GM12878 (cell line): ENCODE results near the gene HIVEP3. TPM values are rescaled to one million over a fixed set of nuclear protein-coding genes. Genes with fewer than 3 reads are reported as not detected.

ENCODE experiments used
- ATF2 ChIP-seq: IDR thresholded peaks from 2 replicates; pipeline ENCODE4 v1.6.1; 2012; ENCODE audit warnings: low read length, inconsistent platforms
- BACH1 ChIP-seq: fragments of 450-650 bp; IDR thresholded peaks from 2 replicates; pipeline ENCODE4 v1.6.1; 2017; ENCODE audit warnings: mild to moderate bottlenecking, borderline replicate concordance
- CEBPB ChIP-seq, 2 experiments: fragments of 150-350 bp in 1 of 2; IDR thresholded peaks; 2 replicates each; pipeline ENCODE4 v1.6.1; 2012 to 2014; ENCODE audit warnings: low read depth in 2 of 2, low read length in 2 of 2, borderline replicate concordance in 1 of 2, inconsistent platforms in 1 of 2
- CHD2 ChIP-seq: IDR thresholded peaks from 2 replicates; pipeline ENCODE4 v1.6.1; 2011; ENCODE audit warnings: low read depth, low read length, improper control_type of control experiment, borderline replicate concordance
- CTCF ChIP-seq, 3 experiments: IDR thresholded peaks in 2 of 3; conservative IDR thresholded peaks in 1 of 3; 2 replicates each; pipeline ENCODE4 v1.5.1; 2011; ENCODE audit warnings: low read depth in 3 of 3, low read length in 3 of 3, mild to moderate bottlenecking in 3 of 3, control low read depth in 2 of 3, moderate library complexity in 2 of 3, inconsistent platforms in 1 of 3, mixed read lengths in 1 of 3; ENCODE audit not compliant: control insufficient read depth in 2 of 3, insufficient read depth in 1 of 3; ENCODE audit errors: extremely low read depth in 1 of 3
- DPF2 ChIP-seq: fragments of 450-650 bp; IDR thresholded peaks from 2 replicates; pipeline ENCODE4 v1.6.1; 2017; ENCODE audit warnings: mild to moderate bottlenecking
- E2F4 ChIP-seq: IDR thresholded peaks from 2 replicates; pipeline ENCODE4 v1.6.1; 2012; ENCODE audit warnings: low read depth, low read length, improper control_type of control experiment
- EED ChIP-seq: sonication (generic); IDR thresholded peaks from 2 replicates; pipeline ENCODE4 v1.6.1; 2016; ENCODE audit warnings: antibody characterized with exemption, low read depth
- EZH2 ChIP-seq: IDR thresholded peaks from 2 replicates; pipeline ENCODE4 v1.6.1; 2012; ENCODE audit warnings: low read depth, mild to moderate bottlenecking, control low read depth, inconsistent platforms, low read length, borderline replicate concordance; ENCODE audit not compliant: control insufficient read depth
- IKZF2 ChIP-seq, 2 experiments: fragments of 450-650 bp; IDR thresholded peaks; 2 replicates each; pipeline ENCODE4 v1.6.1; 2017; ENCODE audit warnings: mild to moderate bottlenecking in 2 of 2, moderate library complexity in 2 of 2
- JUNB ChIP-seq: IDR thresholded peaks from 2 replicates; pipeline ENCODE4 v1.6.1; 2016; ENCODE audit warnings: antibody characterized with exemption, mild to moderate bottlenecking
- KAT2A ChIP-seq: conservative IDR thresholded peaks from 2 replicates; pipeline ENCODE4 v1.6.1; 2011; ENCODE audit warnings: low read depth, low read length; ENCODE audit not compliant: control insufficient read depth
- MTA2 ChIP-seq: fragments of 450-650 bp; IDR thresholded peaks from 2 replicates; pipeline ENCODE4 v1.6.1; 2016; ENCODE audit warnings: low read depth, mild to moderate bottlenecking, moderate library complexity
- MXI1 ChIP-seq: fragments of 150-350 bp; IDR thresholded peaks from 2 replicates; pipeline ENCODE4 v1.6.1; 2011; ENCODE audit warnings: low read depth, mild to moderate bottlenecking, inconsistent platforms, low read length, improper control_type of control experiment
- MYB ChIP-seq: fragments of 150-350 bp; IDR thresholded peaks from 2 replicates; pipeline ENCODE4 v1.6.1; 2014; ENCODE audit warnings: mild to moderate bottlenecking, low read depth, low read length, borderline replicate concordance
- SIN3A ChIP-seq: IDR thresholded peaks from 2 replicates; pipeline ENCODE4 v1.6.1; 2012; ENCODE audit warnings: low read depth, low read length, improper control_type of control experiment
- SIX5 ChIP-seq: IDR thresholded peaks from 2 replicates; pipeline ENCODE4 v1.6.1; 2011; ENCODE audit warnings: mild to moderate bottlenecking, low read depth, low read length, moderate library complexity; ENCODE audit not compliant: severe bottlenecking
- SMARCA5 ChIP-seq: fragments of 450-650 bp; IDR thresholded peaks from 2 replicates; pipeline ENCODE4 v1.6.1; 2017; ENCODE audit warnings: mild to moderate bottlenecking
- SMC3 ChIP-seq: IDR thresholded peaks from 2 replicates; pipeline ENCODE4 v1.6.1; 2011; ENCODE audit warnings: low read length, improper control_type of control experiment, borderline replicate concordance
- ZBTB4 ChIP-seq: fragments of 450-650 bp; formaldehyde crosslinking; IDR thresholded peaks from 2 replicates; pipeline ENCODE4 v1.4.0; 2022; ENCODE audit warnings: mild to moderate bottlenecking, moderate library complexity
- ZNF207 ChIP-seq: fragments of 450-650 bp; IDR thresholded peaks from 2 replicates; pipeline ENCODE4 v1.6.1; 2014; ENCODE audit warnings: antibody characterized with exemption, mild to moderate bottlenecking, borderline replicate concordance
- ZNF217 ChIP-seq: fragments of 450-650 bp; IDR thresholded peaks from 2 replicates; pipeline ENCODE4 v1.6.1; 2017; ENCODE audit warnings: antibody characterized with exemption, mild to moderate bottlenecking
- ZNF274 ChIP-seq: IDR thresholded peaks from one replicate; pipeline ENCODE4 v1.8.0; 2011; ENCODE audit not compliant: insufficient read length, insufficient read depth
- polyA plus RNA-seq, 11 experiments: library from polyadenylated mRNA; depleted of rRNA in 4 of 11; unstranded in 6 of 11; stranded (reverse) in 5 of 11; fragments of >200 nt; fragmentation: Nextera tagmentation in 4 of 11; fragmentation: Illumina TruSeq in 1 of 11; extraction: Ambion mirVana in 4 of 11; extraction: Trizol in 1 of 11; gene quantifications; 1 replicate in 1 of 11; 2 replicates in 10 of 11; pipeline versions ENCODE4 v1.2.1 to v1.2.3, GENCODE V29; 2011 to 2016; ENCODE audit warnings: inconsistent platforms in 2 of 11, missing spikeins in 2 of 11, low read depth in 1 of 11
- total RNA-seq, 4 experiments: library from RNA; depleted of rRNA in 3 of 4; stranded (reverse); fragments of >200 nt in 3 of 4; fragmentation: Illumina TruSeq in 1 of 4; extraction: Trizol in 1 of 4; gene quantifications; 2 replicates each; pipeline versions ENCODE4 v1.2.1 to v1.2.3, GENCODE V29; 2013 to 2021

Gene HIVEP3
- total and polyA plus RNA-seq, 10 of the 15 experiments (the other 5 are each of a cell fraction or from before 2014, with no cell fraction given): 1.8 to 13.6 (median 3.8) TPM

GRCh38 chr1:41573785-41574713, 344.7 kb downstream of the HIVEP3 start (continued):
- no peak for TF ChIP-seq ATF2
- TF ChIP-seq ZBTB4 (CRISPR knock-in tag): no peak
- TF ChIP-seq SMARCA5: peak; percentile 67
- no peak for TF ChIP-seq ZNF274
- no peak for TF ChIP-seq JUNB
- TF ChIP-seq ZNF217: no peak
- TF ChIP-seq SMC3: peak; percentile 98
- no peak for TF ChIP-seq KAT2A
- TF ChIP-seq SIX5: no peak
- TF ChIP-seq CTCF (IDR thresholded peaks at IDR 0.05 in 2 of 3, conservative IDR thresholded peaks at IDR 0.05 in 1 of 3; ENCODE audit: control insufficient read depth in 2 of 3, extremely low read depth in 1 of 3, insufficient read depth in 1 of 3, low read depth in 3 of 3, low read length in 3 of 3): peak; percentile 95 to 98 (median 96); a peak in 5 of 6 replicates
- no peak for TF ChIP-seq CEBPB (IDR thresholded peaks at IDR 0.05; ENCODE audit: borderline replicate concordance in 1 of 2, low read depth in 2 of 2, low read length in 2 of 2)
- TF ChIP-seq MYB: no peak
- TF ChIP-seq EZH2: no peak
- TF ChIP-seq MXI1: 0 out of 2 replicates have a peak, but pooled peaks have one; percentile 28
- 0 out of 2 replicates have a peak, but pooled peaks have one; percentile 18 for TF ChIP-seq EED
- no peak for TF ChIP-seq DPF2
- TF ChIP-seq CHD2: no peak
- no peak for TF ChIP-seq IKZF2 (IDR thresholded peaks at IDR 0.05)
- TF ChIP-seq ZNF207: peak; percentile 41; the same call in 1 of the 2 replicates
- no peak for TF ChIP-seq MTA2
- TF ChIP-seq SIN3A: no peak
- TF ChIP-seq BACH1: no peak
- no peak for TF ChIP-seq E2F4
